ENCODE results near the gene VEGFB. TPM values are rescaled to one million over a fixed set of nuclear protein-coding genes. Genes with fewer than 3 reads are reported as not detected.

The VEGFB gene
- polyA plus RNA-seq, 3 donors = 0.40 to 5.6 TPM; not detected in 1

DNA sequence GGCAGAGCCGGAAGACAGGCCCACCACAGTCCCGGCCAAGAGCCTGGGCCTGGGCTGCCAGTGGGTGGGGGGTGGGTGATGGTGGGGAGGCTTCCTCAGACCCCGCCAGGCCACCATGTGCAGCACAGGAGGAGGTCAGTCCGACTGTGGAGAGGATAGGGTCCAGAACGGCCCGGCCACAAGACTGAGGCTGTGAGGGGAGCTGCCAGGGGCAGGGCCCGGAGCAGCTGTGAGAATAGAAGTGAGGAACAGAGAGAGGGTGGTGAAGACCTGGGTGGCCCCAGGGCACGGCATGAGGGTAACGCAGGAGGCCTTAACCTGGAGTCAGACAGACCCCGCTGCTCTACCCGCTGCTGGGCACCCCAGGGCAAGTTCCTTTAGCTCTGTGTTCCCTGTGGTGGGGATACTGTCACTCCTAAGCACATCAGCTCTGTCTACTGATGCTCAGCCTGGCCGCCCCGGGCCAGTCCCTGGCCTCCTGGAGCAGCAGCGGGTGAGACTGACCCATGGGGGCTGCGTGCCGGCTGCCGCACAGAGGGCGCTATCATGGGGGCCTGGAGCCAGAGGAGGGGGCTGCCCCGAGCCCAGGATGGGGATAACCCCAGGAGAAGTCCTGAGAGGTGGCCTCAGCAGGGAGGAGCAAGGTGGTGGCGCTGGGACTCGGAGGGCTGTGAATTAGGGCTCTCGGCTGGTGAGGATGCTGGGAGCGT lies 26.1 kb upstream of the VEGFB start:
- peak overlapping the region; percentile 98 for H3K4me3 Mint-ChIP-seq
- Histone ChIP-seq H3K36me3 (replicated peaks in 1 of 2; ENCODE audit: control insufficient read depth in 1 of 2, insufficient read depth in 2 of 2, low read length in 2 of 2) (peaks cover 56 to 57% of the 10 kb centered on the region in 2 donors), H3K4me2 (replicated peaks; ENCODE audit: extremely low read depth, low read length, poor library complexity, severe bottlenecking) (peak overlapping the region; percentile 94), H3K27ac (ENCODE audit: low read depth in 1 of 2, low read length in 2 of 2) (peak overlapping the region; percentile 98 to 99), H4K20me1 (ENCODE audit: insufficient read depth, low read length) (peaks cover 61% of the 10 kb centered on the region), H3K4me1 (ENCODE audit: control insufficient read depth in 1 of 2, insufficient read depth in 2 of 2, low read length in 2 of 2) (peaks cover 43 to 55% of the 10 kb centered on the region in 2 donors), H3K79me2 (ENCODE audit: insufficient read depth, low read length) (peaks cover 65% of the 10 kb centered on the region), H3K27me3 (ENCODE audit: control insufficient read depth in 2 of 2, insufficient read depth in 2 of 2, low read length in 2 of 2) (no peaks in the 10 kb centered on the region), H3K9me3 (replicated peaks in 1 of 2; ENCODE audit: control insufficient read depth in 1 of 2, insufficient read depth in 1 of 2, low read length in 2 of 2) (no peaks in the 10 kb centered on the region), H2AFZ (ENCODE audit: insufficient read depth, low read depth, low read length, poor library complexity, severe bottlenecking) (no peak overlapping the region), H3K4me3 (replicated peaks in 1 of 3; ENCODE audit: low read depth in 2 of 3, low read length in 3 of 3) (peak overlapping the region; percentile 62 to 100 (median 98)), H3K9ac (ENCODE audit: insufficient read depth, low read length, poor library complexity, severe bottlenecking) (peak overlapping the region; percentile 97)
- H3K27ac Mint-ChIP-seq = peak overlapping the region; percentile 97 to 99 (median 98)
- H3K4me1 Mint-ChIP-seq = peaks cover 50% of the 10 kb centered on the region
- intact Hi-C loops (cut with micrococcal nuclease) = loop anchor here (5.0 kb wide), 1 partner anchor 34 kb away; the partner anchor contains the start of gene FKBP2 (in 2 of the 2)
- peaks cover 54 to 60% of the 10 kb centered on the region in 2 donors for H3K36me3 Mint-ChIP-seq
- TF ChIP-seq, protein P1, sequence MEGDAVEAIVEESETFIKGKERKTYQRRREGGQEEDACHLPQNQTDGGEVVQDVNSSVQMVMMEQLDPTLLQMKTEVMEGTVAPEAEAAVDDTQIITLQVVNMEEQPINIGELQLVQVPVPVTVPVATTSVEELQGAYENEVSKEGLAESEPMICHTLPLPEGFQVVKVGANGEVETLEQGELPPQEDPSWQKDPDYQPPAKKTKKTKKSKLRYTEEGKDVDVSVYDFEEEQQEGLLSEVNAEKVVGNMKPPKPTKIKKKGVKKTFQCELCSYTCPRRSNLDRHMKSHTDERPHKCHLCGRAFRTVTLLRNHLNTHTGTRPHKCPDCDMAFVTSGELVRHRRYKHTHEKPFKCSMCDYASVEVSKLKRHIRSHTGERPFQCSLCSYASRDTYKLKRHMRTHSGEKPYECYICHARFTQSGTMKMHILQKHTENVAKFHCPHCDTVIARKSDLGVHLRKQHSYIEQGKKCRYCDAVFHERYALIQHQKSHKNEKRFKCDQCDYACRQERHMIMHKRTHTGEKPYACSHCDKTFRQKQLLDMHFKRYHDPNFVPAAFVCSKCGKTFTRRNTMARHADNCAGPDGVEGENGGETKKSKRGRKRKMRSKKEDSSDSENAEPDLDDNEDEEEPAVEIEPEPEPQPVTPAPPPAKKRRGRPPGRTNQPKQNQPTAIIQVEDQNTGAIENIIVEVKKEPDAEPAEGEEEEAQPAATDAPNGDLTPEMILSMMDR (IDR thresholded peaks at IDR 0.05) = no peak
- peaks cover 0 to 2% (median 0%) of the 10 kb centered on the region in 3 donors for H3K27me3 Mint-ChIP-seq (ENCODE audit: low read depth in 3 of 3)
- peaks cover 0 to 1% (median 0%) of the 10 kb centered on the region in 7 donors for H3K9me3 Mint-ChIP-seq
- no peak for DNase-seq
- 64% methylated on average over 20 of the region's 23 CpGs for WGBS (ENCODE audit: insufficient coverage)

DNA sequence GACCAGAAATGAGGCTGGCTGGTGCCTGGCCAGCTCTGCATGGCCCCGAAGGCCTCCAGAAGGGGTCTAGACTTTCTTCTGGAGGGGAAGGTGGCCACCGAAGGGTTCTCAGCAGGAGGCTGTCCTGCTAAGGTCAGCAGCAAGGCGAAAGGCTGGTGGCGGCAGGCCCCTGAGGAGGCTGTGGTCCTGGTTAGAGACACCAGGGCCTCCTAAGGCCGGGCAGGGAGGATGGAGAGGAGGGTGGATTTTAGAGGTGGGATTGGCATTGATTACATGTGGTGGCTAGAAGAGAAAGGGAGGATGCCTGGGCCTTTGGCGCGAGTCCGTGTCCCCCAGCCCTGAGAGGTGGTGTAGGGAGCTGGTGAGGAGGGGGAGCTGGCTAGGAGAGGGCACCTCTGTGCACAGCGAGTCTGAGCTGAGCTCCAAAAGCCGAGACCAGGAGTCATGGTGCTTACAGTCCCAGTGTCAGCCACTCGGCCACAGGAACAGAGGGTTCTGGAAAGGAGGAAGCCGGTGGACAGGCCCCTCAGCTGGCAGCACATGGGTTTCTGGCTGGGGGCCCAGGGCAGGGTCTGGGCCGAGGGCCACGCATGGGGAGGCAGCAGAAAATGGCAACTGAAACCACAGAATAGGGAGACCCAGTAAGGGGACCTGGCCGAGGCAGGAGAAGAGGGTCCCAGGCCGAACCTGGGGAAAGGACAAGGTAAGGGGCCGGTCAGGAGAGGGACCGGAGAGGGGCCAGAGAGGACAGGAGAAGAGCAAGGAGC lies 25.4 kb upstream of the VEGFB start:
- intact Hi-C loops (cut with micrococcal nuclease) = loop anchor here (5.0 kb wide), 1 partner anchor 33 kb away; the partner anchor contains the start of gene FKBP2 (in 2 of the 2)
- 72% methylated on average over 18 of the region's 18 CpGs for WGBS (ENCODE audit: insufficient coverage)
- H3K79me2 ChIP-seq (ENCODE audit: insufficient read depth, low read length) = peaks cover 70% of the 10 kb centered on the region
- H3K27ac ChIP-seq (ENCODE audit: low read depth in 1 of 2, low read length in 2 of 2) = peak overlapping the region; percentile 98 to 99
- peak overlapping the region; percentile 88 to 99 (median 98) for H3K27ac Mint-ChIP-seq
- no peaks in the 10 kb centered on the region for H3K27me3 ChIP-seq (ENCODE audit: control insufficient read depth in 2 of 2, insufficient read depth in 2 of 2, low read length in 2 of 2)
- H3K4me3 Mint-ChIP-seq = peak overlapping the region; percentile 42 to 98
- H2AFZ ChIP-seq (ENCODE audit: insufficient read depth, low read depth, low read length, poor library complexity, severe bottlenecking) = no peak overlapping the region
- H3K27me3 Mint-ChIP-seq (ENCODE audit: low read depth in 3 of 3) = peaks cover 0 to 2% (median 0%) of the 10 kb centered on the region in 3 donors
- H3K4me3 ChIP-seq (replicated peaks in 1 of 3; ENCODE audit: low read depth in 2 of 3, low read length in 3 of 3) = peak overlapping the region in 1 of 3 experiments; percentile 98
- peaks cover 68% of the 10 kb centered on the region for H4K20me1 ChIP-seq (ENCODE audit: insufficient read depth, low read length)
- peaks cover 52 to 59% of the 10 kb centered on the region in 2 donors for H3K36me3 Mint-ChIP-seq
- TF ChIP-seq, protein P1 (IDR thresholded peaks at IDR 0.05) = no peak
- H3K9me3 Mint-ChIP-seq = peaks cover 0 to 1% (median 0%) of the 10 kb centered on the region in 7 donors
- H3K4me1 ChIP-seq (ENCODE audit: control insufficient read depth in 1 of 2, insufficient read depth in 2 of 2, low read length in 2 of 2) = peaks cover 43 to 53% of the 10 kb centered on the region in 2 donors
- peak overlapping the region; percentile 94 for H3K4me2 ChIP-seq (replicated peaks; ENCODE audit: extremely low read depth, low read length, poor library complexity, severe bottlenecking)
- H3K36me3 ChIP-seq (replicated peaks in 1 of 2; ENCODE audit: control insufficient read depth in 1 of 2, insufficient read depth in 2 of 2, low read length in 2 of 2) = peaks cover 55% of the 10 kb centered on the region in 2 donors
- no peaks in the 10 kb centered on the region for H3K9me3 ChIP-seq (replicated peaks in 1 of 2; ENCODE audit: control insufficient read depth in 1 of 2, insufficient read depth in 1 of 2, low read length in 2 of 2)
- DNase-seq = peak in 1 of 3 donors; percentile 9
- H3K9ac ChIP-seq (ENCODE audit: insufficient read depth, low read length, poor library complexity, severe bottlenecking) = peak overlapping the region; percentile 97
- H3K4me1 Mint-ChIP-seq = peaks cover 48% of the 10 kb centered on the region

Data from CD14-positive monocyte (primary cell).